KOPT-K1 (cell line): Measurements from ENCODE around the gene CDK5R2.

ENCODE experiments used
- H3K27ac ChIP-seq: fragments of 200-600 bp; sonication (generic); 2 replicates; pipeline ENCODE4 v1.5.1; 2016; ENCODE audit warnings: antibody characterized with exemption, mild to moderate bottlenecking, low read depth, low read length; ENCODE audit not compliant: poor library complexity, severe bottlenecking
- H3K36me3 ChIP-seq: fragments of 200-600 bp; sonication (generic); 2 replicates; pipeline ENCODE4 v1.5.1; 2017; ENCODE audit warnings: antibody characterized with exemption, mild to moderate bottlenecking, low read length, moderate library complexity; ENCODE audit not compliant: insufficient read depth
- H3K9me3 ChIP-seq: fragments of 200-600 bp; sonication (generic); 2 replicates; pipeline ENCODE4 v1.5.1; 2017; ENCODE audit warnings: antibody characterized with exemption, low read length, mild to moderate bottlenecking; ENCODE audit not compliant: insufficient read depth, poor library complexity, severe bottlenecking

The CDK5R2 gene

GRCh38 chr2:219002395-219003266 is 43.2 kb downstream of the CDK5R2 start:
- no peaks in the 10 kb centered on the region for H3K9me3 ChIP-seq
- H3K36me3 ChIP-seq = no peaks in the 10 kb centered on the region
- no peak overlapping the region for H3K27ac ChIP-seq

GRCh38 chr2:219003267-219003634 is 43.8 kb downstream of the CDK5R2 start:
- no peak overlapping the region for H3K27ac ChIP-seq
- no peaks in the 10 kb centered on the region for H3K36me3 ChIP-seq
- H3K9me3 ChIP-seq = no peaks in the 10 kb centered on the region

DNA sequence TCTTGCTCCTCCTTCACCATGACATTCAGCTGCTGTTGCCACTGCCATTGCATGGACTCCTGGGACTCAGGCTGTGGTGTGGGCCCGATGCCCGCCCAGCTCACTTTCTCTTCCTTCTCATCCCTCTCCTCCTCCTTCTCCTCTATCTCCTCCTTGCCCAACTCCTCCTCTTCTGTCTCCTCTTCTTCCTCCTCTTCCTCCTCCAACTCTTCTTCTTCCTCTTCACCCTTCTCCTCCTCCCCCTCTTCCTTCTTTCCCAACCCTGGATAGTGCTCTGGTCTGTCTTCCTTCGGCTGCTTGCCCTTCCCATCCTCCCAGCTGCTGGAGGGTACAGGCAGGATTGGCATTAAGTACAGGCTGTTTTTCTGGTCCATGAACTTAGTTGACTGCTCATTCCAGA is 44.5 kb downstream of the CDK5R2 start:
- Histone ChIP-seq H3K36me3 (no peaks in the 10 kb centered on the region), H3K27ac (no peak overlapping the region), H3K9me3 (no peaks in the 10 kb centered on the region)

DNA sequence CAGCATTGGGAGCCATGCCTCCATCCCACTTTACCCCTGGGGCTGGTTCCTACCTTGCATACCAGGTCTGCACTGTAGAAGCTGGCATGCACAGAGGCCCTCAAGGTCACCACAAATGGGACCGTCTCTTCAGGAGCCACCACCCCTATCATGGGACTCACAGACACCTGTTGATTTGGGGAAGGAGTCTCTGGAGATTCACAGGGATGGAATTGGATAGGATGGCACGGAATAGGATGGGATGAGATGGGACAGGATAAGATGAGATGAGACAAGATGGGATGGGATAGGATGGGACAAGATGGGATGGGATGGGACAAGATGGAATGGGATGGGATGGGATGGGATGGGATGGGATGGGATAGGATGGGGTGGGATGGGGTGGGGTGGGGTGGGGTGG is 49.8 kb downstream of the CDK5R2 start:
- Histone ChIP-seq H3K9me3 (peaks cover 4% of the 10 kb centered on the region), H3K36me3 (no peaks in the 10 kb centered on the region), H3K27ac (no peak overlapping the region)

- Histone ChIP-seq H3K27ac (no peak overlapping the region), H3K9me3 (peaks cover 4% of the 10 kb centered on the region), H3K36me3 (no peaks in the 10 kb centered on the region)
These were observed 50.8 kb downstream of the CDK5R2 start for GRCh38 chr2:219010162-219010756.

DNA sequence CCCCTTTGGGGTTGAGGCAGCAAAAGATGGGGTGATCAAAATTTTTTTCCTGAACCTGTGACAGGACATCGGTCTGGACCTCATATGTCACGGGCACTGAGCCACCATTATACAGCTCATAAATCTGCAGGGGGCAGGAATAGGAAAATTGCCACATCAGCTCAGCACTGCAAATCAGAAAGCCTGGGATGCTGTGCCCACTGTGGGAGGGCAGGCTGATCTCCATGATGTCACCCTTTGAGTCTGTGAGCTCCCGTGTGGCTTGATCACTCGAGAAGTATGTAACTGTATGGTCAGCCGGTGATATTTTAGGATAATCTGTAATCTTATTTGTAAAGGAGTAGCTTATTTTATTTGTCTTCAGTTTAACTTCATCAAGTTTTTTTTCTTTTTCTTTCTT is 51.4 kb downstream of the CDK5R2 start:
- Histone ChIP-seq H3K27ac (no peak overlapping the region), H3K9me3 (peaks cover 4% of the 10 kb centered on the region), H3K36me3 (no peaks in the 10 kb centered on the region)
